CD4-positive, alpha-beta T cell treated with Interleukin-17A for 4 hours (primary cell): ENCODE measurements around the gene GTF2A1.
A peak's percentile ranks its signal among the peaks of the same experiment; 100 is the strongest.

Source experiments
- DNase-seq: peaks from one replicate; pipeline ENCODE4 v3.0.0-alpha.2; 2020; ENCODE audit warnings: mixed read lengths

GTF2A1 gene

DNA sequence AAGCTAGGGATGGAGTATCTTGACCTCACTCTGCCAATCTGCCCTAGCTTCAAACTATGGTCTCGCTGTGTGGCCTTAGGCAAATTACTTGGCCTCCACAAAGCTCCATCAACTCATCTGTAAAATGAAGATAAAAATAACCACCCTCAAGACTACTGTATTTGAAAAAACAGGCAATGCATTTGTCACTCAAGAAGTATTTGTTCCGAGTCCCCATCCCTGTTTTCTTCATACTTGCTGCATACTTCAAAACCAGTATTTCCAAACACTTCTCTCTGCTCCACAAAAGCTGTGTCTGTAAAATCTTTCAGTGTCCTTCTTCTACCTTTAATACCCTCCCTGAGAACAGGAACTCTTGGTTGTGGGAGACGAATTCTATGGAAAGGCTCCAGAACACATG is 47.9 kb downstream of the GTF2A1 start:
- no peak for DNase-seq

DNA sequence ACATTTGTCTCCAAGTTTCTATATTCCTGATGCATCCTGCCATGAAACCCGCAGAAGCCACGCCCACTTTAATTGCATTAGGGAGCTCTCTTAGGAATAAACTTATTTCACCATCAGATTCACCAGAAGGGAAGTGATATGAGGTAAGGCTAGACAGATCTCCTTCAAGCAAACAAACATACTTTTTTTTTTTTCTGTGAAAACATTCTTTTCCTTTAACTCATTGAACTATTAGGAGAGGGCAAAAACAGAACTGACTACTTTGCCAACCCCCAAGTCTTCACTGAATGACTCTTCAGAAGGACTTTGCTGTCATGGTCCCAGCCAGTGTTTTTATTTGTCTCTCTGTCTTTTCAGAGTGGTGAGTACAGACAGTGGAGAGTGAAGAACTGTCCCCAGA is 48.4 kb downstream of the GTF2A1 start:
- DNase-seq = no peak

DNA sequence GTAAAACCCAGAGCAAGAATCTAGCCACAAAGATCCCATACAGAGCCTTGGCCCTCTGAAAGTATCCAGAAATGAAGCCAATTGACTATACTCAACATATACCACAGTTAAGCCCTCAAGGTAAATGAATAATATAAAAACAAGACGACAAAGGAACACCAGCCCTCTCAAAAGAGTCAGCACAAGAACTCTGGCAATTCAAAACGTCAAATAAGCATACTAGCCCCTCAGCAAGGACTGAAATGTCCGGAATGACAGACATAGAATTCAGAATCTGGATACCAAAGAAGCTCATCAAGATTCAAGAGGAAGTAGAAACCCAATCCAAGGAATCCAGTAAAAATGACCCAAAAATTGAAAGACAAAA is 49.9 kb downstream of the GTF2A1 start:
- no peak for DNase-seq

DNA sequence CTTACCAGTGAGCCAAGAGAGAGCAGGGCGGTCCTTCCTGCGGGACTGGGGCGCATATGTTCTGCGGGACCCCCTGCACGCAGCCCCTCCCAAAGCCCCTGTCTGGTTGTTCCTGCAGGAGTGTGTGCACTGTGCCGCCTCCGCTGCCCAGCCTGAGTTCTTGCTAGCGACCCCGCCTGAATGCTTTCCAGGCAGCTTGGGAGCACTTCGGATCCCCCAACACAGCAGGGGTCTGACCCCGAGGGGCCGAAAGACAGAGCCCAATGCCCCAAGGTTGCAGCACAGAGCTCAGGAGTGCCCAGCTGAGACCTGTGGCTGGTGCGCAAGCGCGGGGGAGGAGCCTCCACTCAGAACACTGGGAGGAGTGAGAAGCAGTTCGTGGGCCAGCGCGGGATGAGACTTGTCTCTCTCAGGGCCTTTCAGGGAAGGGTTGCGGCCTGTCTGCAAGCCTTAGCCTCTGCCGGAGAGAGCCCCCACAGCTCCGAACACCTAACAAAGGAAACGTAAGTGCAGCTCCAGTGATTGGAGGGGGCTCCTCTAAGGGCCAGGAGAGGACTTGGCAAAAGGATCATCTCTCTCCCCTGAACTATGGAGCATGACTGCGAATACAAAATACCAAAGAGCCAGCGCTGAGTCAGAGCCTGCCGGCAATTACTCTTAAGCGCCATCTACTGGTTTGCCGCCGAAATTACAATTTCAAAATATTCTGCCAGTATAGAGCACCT is 50.5 kb downstream of the GTF2A1 start:
- DNase-seq = peak; percentile 92

DNA sequence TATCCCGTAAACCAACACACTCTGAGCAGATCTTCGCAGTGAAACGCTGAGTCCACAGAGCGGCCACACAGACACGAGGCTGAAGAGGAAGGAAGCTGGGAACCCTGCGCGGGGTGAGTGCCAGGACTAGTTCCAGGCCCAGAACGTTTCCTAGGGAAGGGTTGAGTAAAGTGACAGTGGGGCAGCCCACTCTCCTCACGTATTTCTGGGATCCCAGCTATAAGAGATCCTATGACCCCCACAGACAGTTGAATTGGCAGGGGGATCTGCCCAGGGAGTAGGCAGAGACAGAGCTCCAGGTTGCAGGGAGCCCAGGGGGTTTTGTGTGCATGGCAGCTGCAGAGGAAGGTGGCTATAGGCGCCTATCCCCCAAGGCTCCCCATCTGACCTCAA is 51.1 kb downstream of the GTF2A1 start:
- peak; percentile 43 for DNase-seq

DNA sequence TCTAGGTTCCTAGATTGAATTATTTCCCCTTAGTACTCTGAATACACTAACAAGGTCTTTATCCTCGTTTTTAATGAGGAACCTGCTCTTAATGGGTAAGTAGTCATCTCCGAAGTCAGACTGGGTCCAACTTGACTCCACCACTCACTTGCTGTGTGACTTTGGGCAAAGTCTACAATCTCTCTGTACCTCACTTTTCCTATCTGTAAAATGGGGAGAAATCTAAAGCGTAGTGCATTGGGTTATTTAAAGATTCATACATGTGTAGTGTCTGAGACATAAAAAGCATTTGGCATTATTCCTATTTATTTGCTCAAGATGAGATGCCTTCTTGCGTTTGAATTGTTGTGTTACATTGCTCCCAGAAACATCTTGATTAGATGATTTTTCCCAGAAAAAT is 51.5 kb downstream of the GTF2A1 start:
- DNase-seq = no peak

DNA sequence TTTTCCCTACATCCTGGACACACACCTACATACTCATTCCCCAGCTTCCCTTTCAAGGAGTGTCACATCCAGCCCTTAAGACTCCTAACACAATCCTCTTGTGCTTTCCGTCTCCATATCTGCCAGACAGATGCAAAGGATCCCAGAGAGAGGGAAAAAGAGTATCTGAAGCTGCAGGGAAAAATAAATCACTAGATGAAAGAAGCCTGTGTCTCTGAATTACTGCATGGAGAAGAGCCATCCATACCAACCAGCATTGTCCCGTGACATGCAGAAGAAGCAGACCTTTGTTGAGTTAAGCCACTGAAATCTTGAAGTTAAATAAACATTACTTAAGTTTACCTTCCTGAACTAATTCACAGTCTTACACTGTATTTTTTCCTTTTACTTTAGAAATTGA is 54.6 kb downstream of the GTF2A1 start:
- no peak for DNase-seq

DNA sequence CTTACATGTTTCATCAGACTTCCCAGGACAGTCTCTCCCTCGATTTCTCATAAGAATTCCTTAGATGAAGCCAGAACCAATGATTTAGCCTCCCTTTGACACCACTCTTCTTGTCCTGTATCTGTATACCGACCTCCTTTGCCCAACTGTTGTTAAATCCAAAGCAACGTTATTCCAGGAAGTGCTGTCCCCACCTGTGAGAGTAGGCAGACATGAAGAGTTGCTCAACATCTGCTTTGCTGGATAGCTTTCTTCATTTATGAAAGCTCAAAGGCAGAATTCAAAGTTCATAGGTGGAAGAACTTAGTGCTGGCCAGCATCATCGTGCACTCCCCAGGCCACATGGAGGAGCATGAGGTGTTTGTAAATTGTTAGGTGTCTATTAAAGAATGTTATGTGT is 55.6 kb downstream of the GTF2A1 start:
- no peak for DNase-seq

DNA sequence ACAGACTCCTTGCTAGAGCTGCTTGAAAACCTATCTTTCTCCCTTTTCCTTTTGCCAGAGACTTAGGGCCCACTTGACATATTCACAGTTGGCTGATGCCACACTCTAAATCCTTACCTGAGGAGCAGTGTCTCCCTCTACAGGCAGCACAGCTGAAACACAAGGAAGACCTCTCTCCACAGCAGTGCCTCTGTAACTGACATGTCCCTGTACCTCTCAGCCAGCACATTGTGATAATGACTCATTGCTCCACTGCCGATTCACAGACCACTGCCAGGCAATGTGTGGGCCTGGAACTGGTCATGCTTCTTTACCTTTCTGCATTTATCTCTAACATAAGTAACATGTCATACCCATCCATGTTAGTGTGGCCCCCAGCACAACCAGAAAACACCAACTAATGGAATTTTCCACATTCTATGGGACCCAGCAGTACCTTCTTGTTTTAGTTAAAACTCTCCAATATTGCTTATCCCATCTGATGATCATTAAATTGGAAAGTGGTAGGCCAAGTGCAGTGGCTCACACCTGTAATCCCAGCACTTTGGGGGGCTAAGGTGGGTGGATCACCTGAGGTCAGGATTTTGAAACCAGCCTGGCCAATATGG is 56.5 kb downstream of the GTF2A1 start:
- DNase-seq = peak; percentile 43

DNA sequence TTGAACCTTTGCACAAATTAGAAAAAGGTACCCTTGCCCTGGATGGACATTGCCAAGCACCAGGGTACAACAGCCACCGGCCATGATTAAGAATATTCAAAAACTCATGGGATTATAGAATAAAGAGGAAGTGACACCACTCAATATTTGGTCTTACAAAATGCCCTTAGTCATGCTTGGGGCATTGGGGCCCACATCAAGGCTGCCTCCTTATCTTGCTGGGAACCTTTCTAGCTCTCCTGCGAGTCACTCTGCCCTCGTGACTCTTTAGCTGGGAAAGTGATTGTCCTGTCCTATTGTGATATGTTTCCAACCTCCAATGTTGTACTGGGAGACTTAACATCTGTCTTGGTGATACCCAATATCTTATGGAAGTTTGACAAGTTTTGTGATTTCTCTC is 57.8 kb downstream of the GTF2A1 start:
- DNase-seq = no peak

DNA sequence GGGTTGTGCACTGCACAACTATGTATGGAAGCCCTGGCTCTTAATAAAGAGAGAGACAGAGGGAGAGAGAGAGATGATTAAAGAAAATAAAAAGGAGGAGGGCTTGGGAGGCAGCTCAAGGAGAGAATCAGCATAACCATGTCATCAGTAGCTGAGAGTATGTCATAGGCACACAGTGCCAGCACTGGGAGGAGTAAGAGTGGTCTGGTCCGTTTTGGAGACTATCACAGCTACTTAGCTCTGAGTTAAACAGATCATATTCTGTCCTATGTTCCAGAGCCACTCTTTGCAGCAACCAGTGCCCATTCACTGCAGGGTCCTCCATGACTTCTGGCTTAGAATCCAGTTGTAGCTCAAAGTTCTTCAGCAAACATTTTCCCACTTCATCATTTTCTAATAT is 59.0 kb downstream of the GTF2A1 start:
- DNase-seq = no peak

DNA sequence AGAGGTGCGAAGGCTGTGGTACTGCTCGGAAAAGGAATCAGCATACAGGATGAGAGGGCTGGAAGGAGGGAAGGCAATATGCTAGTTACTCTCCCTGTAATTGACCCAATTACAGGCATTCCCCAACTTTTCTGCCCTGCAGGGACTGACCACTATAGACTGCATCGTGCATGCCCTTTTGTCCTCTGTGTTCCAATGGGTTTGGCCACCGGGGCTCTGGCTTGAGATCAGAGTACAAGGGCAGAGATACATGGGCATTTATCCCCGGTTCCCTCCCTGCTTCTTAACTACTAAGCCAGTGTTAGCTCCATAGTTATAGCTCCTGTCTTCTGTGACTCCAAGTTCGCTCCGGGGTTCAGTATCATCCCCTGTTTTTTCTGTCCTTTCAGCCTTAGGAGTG is 59.7 kb downstream of the GTF2A1 start:
- no peak for DNase-seq

DNA sequence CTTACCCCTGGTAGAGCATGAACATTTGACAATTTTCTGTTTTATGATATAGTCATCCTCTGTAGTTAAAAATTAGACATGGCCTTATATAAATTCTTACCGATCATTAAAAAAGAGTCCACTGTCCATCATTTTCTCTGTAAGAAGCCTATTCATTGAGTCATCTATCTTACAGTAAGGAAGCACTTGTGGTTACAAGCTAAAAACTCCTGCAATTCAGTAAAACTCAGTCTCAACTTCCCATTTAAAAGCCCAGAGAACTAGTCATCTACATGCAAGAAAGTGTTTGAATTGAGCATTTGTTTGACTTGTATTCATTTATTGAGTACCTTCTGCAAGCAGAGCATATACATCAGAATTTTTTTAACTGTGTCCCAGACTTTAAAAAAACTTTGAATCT is 63.3 kb downstream of the GTF2A1 start:
- DNase-seq = no peak

DNA sequence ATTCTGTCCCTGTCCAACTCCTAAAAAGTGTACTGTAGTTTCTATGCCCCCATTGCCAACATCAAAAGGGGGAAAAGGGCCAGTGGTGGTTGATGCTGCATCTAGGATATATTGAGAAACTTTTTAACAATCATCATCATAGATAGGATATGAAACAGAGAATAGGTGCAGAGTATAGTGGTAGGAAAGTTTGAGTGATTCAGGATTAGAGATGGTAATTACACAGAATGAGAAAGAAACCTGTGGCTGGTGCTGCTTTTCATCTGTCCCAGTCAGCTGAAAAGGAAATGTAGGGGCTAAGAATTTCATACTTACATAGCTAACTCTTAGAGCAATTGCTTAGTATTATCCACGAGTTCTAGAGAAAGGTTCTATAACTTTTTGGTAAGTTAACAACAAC is 67.6 kb downstream of the GTF2A1 start:
- DNase-seq = no peak

DNA sequence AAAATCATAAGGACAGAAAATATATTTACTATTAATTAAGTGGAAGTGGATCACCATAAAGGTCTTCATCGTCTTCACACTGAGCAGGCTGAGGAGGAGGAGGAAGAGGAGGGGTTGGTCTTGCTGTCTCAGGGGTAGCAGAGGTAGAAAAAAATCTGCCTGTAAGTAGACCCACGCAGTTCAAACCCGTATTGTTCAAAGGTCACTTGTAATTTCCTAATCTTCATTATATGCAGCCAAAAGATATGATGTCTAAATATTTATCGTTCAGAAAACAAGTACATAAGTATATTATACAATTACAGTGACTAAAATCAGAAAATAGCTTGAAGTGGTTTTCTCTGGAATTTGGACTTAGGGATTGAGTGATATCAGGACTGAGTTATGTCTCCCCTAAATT is 72.1 kb downstream of the GTF2A1 start:
- DNase-seq = no peak

DNA sequence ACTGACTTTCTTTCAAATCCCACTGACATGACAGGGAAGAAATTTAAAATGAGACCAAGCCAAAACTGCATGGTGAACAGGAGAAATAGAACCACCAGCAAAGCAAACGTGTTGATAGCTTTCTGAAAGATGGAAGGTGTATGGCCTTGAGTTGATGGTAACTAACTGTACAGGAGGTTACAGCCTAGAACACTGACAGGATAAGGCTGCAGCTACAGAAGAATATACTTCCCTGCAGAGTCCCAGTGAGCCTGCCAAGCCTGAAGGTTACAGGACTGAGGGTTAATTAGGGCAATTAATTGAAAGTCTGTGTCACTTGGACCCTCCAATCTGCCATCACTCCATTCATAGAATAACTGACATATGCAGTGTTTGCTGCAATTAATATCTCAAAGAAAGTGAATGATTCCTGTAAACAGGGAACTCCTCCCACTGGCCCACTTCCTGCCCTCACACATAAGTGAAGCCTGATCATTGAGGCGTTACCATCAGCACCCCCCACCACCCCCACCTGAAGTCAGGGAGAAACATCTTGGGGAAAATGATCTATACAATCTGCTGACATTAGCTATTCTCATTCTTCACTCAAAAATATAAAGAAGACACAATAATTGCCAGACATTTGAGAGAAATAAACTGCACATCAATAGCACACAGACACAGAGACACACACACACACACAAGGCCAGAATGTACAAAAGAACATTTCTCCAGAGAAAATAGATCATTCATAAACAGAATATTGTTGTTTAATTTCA is 73.4 kb downstream of the GTF2A1 start:
- peak; percentile 9 for DNase-seq

DNA sequence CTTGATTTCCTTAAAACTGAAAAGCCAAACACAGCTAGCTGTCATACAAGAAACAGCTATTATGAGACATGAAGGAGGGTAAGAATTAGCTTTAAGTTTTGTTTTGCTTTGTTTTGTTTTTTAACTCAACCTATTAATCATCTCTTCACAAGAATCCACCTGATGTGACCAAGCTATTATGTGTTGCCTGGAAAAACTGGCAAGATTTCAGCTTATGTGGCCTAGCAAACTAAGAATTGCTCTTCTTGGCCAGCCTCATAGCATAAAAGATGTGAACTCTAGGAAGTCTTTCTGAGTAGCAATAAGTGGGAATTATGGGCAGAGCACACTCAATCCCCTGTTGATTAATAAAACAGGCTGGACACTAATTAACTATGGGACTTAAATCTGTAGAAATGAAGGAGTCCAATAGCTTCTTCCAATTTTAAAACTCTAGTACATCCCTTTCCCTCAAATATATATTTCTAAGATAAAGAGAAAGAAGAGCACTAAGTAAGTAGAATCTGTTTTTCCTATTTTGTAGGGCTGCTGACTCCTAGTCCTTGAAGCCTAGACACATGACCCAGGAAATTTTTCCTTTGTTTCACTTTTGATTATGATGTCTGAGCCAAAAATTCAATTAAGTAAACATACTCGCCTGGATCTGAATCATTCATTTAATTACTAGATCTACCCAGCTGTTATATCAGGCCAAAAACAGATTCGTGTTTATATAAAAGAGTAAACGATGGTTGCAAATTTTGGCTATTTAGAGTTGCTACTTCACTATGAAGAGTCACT is 75.7 kb downstream of the GTF2A1 start:
- DNase-seq = no peak

DNA sequence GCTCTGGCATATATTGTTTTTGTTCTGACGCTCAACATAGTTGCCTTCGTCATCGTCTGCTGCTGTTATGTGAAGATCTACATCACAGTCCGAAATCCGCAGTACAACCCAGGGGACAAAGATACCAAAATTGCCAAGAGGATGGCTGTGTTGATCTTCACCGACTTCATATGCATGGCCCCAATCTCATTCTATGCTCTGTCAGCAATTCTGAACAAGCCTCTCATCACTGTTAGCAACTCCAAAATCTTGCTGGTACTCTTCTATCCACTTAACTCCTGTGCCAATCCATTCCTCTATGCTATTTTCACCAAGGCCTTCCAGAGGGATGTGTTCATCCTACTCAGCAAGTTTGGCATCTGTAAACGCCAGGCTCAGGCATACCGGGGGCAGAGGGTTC is 77.0 kb downstream of the GTF2A1 start:
- DNase-seq = no peak

DNA sequence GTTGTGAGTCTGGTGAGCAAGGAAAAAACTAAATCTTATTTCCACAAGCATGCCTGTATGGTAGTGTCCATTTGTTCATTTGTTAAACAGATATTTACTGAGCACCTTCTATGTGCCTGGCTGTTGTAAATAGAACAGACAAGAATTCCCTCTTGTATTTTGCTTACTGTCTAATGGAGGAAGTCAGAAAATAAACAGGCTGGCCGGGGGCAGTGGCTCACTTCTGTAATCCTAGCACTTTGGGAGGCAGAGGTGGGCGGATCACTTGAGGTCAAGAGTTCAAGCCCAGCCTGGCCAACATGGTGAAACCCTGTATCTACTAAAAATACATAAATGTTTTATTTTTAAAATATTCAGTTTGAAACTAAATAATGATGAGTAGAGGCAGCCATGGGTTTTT is 79.3 kb downstream of the GTF2A1 start:
- DNase-seq = no peak

DNA sequence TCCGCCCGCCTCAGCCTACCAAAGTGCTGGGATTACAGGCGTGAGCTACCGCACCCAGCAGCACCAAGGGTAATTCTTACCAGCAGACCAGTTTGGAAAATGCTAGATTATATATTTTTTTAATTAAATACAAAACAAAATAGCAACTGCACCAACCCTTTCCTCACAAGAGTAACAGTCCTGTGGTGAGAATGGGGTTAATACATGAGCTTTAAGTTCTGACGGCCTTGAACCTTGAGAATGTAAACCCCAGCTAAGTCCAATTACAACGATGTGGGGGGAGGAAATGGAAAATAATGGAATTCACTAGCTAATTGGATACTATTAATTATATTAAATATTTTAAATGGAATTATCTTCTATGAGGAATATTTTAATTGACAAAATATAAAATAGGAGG is 82.3 kb downstream of the GTF2A1 start:
- no peak for DNase-seq

DNA sequence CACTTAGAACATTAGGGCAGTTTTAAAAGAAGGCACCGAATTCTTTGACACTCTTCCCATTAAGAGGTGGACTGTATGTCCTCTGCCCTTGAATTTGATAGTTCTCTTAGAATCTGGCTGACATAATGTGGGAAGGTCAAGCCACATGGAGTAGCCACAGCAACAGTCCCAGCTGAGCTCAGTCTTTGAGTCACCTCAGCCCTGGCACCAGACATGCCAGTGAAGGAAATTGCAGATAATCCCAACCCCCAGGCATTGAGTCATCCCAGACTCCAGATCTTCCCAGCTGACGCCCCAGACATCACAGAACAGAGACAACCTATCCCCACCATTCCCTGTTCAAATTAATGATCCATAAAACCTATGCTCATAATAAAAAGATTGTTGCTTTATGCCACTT is 83.4 kb downstream of the GTF2A1 start:
- no peak for DNase-seq

DNA sequence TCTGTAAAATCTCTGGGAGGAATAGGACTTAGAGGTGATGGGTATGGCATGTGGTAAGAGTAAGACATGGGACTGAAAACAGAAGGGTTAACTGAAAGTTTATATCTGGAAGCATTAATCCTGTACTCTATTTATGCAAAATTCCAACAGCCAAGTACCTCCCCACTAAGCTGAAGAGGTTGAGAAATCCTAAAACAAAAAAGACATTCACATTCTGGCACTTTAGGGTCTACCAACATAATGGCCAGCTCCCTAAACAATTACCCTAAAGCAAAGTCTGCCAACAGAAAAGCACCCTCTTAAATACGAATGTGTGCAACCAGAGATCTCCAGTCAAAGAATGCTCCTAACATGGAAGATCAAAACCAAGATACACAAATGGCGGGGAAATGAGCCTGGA is 87.4 kb downstream of the GTF2A1 start:
- DNase-seq = no peak

DNA sequence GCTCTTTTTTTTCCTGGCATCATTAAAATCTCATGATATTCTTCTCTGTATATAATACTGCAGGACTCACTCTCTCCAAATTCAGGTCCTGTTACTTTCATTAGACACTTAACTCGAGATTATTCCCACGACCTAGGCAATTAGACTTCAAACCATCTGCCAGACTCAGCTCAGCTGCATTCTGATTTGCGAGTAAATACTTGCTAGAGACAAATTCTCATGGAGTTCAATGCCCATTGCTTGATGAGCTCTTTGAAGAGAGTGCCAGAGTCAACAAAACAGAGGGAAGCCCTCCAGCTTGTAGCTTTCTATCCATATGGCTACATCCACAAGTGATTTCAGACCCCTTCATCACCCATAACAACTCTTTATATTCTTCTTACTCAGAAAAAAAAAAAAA is 88.3 kb downstream of the GTF2A1 start:
- DNase-seq = no peak

DNA sequence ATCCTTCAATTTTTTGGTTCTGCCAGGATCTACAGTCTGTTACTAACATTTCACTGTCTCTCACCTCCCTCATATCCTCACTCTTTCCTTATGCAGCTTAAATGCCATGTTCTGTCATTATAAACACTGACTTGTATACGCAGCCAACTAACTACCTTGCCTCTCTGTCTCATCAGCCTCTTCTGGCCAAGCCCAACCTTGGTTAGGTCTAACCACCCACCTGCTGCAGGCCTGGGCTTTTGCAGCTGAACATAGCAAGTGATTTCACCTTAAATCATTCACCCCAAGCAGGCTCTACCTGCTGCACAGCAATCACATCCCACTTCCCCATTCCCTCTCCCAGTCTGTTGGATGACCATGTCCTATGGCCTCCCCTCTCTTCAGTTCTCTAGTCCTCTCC is 91.5 kb downstream of the GTF2A1 start:
- no peak for DNase-seq
